ENCODE results near the gene HSD11B1. TPM values are rescaled to one million over a fixed set of nuclear protein-coding genes. Genes with fewer than 3 reads are reported as not detected.

Gene HSD11B1
- total and polyA plus RNA-seq, 2 donors from 2014 or later, result 1.8 to 5.5 TPM

DNA sequence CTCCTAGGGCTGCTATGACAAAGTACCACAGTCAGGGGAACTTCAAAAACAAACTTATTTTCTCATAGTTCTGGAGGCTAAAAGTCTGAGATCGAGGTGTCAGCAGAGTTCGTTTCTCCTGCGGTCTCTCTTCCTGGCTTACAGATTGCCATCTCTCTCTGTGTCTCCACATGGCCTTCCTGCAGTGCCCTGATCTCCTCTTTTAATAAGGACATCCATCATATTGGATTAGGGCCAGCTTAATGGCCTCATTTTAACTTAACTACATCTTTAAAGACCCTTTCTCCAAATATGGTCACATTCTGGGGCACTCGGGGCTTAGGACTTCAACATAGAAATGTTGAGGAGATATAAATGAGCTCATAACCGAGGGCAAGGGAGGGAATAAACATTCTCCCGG lies 67.5 kb downstream of the HSD11B1 start:
- H3K9ac ChIP-seq (ENCODE audit: low read length in 3 of 3), result no peak overlapping the region
- no peaks in the 10 kb centered on the region for H3K9me3 ChIP-seq (ENCODE audit: control insufficient read depth in 2 of 3, insufficient read depth in 1 of 3, low read length in 3 of 3)
- intact Hi-C loops (cut with DNase I), result no loop called here
- DNase-seq (no peak), FAIRE-seq (no peak)
- no peaks in the 10 kb centered on the region for H3K27me3 ChIP-seq (ENCODE audit: control insufficient read depth, insufficient read depth, low read length)
- TF ChIP-seq, protein P1, sequence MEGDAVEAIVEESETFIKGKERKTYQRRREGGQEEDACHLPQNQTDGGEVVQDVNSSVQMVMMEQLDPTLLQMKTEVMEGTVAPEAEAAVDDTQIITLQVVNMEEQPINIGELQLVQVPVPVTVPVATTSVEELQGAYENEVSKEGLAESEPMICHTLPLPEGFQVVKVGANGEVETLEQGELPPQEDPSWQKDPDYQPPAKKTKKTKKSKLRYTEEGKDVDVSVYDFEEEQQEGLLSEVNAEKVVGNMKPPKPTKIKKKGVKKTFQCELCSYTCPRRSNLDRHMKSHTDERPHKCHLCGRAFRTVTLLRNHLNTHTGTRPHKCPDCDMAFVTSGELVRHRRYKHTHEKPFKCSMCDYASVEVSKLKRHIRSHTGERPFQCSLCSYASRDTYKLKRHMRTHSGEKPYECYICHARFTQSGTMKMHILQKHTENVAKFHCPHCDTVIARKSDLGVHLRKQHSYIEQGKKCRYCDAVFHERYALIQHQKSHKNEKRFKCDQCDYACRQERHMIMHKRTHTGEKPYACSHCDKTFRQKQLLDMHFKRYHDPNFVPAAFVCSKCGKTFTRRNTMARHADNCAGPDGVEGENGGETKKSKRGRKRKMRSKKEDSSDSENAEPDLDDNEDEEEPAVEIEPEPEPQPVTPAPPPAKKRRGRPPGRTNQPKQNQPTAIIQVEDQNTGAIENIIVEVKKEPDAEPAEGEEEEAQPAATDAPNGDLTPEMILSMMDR (IDR thresholded peaks at IDR 0.05; ENCODE audit: borderline replicate concordance, extremely low read depth, insufficient read depth), result no peak
- no peaks in the 10 kb centered on the region for H3K36me3 ChIP-seq (ENCODE audit: control insufficient read depth in 2 of 3, insufficient read depth in 3 of 3, low read length in 3 of 3)
- no peak overlapping the region for H3K27ac ChIP-seq (ENCODE audit: low read depth in 2 of 2, low read length in 2 of 2)
- H3K4me1 ChIP-seq (ENCODE audit: control insufficient read depth in 2 of 3, insufficient read depth in 2 of 3, low read depth in 1 of 3, low read length in 3 of 3), result peaks cover 3 to 14% (median 5%) of the 10 kb centered on the region in 3 donors
- no peak overlapping the region for H3K4me3 ChIP-seq (ENCODE audit: low read length in 3 of 3)

DNA sequence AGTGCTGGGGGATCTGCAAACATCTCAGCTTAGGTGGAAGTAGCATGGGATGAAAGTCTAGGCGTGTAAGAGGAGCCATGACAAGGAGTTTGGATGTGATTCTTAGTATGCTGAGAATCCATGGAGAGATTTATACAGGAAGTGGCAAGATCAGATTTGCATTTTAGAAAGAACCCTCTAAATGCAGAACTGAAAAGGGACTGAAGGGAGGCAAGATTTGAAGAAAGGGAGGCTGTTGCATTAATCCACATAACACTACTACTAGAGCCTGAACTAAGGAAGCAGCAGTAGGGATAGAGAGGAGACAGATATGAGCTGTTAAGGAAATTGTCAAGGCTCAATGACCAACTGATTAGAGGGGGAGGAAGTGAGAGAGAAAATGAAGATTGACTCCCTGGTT lies 69.9 kb downstream of the HSD11B1 start:
- Histone ChIP-seq H3K27ac (ENCODE audit: low read depth in 2 of 2, low read length in 2 of 2) (no peak overlapping the region), H3K4me3 (ENCODE audit: low read length in 3 of 3) (no peak overlapping the region), H3K9me3 (ENCODE audit: control insufficient read depth in 2 of 3, insufficient read depth in 1 of 3, low read length in 3 of 3) (no peaks in the 10 kb centered on the region), H3K36me3 (ENCODE audit: control insufficient read depth in 2 of 3, insufficient read depth in 3 of 3, low read length in 3 of 3) (no peaks in the 10 kb centered on the region), H3K27me3 (ENCODE audit: control insufficient read depth, insufficient read depth, low read length) (no peaks in the 10 kb centered on the region), H3K4me1 (ENCODE audit: control insufficient read depth in 2 of 3, insufficient read depth in 2 of 3, low read depth in 1 of 3, low read length in 3 of 3) (peaks cover 0 to 12% (median 3%) of the 10 kb centered on the region in 3 donors), H3K9ac (ENCODE audit: low read length in 3 of 3) (no peak overlapping the region)
- DNase-seq, result no peak
- intact Hi-C loops (cut with DNase I), result no loop called here
- no peak for FAIRE-seq
- TF ChIP-seq, protein P1 (IDR thresholded peaks at IDR 0.05; ENCODE audit: borderline replicate concordance, extremely low read depth, insufficient read depth), result no peak

DNA sequence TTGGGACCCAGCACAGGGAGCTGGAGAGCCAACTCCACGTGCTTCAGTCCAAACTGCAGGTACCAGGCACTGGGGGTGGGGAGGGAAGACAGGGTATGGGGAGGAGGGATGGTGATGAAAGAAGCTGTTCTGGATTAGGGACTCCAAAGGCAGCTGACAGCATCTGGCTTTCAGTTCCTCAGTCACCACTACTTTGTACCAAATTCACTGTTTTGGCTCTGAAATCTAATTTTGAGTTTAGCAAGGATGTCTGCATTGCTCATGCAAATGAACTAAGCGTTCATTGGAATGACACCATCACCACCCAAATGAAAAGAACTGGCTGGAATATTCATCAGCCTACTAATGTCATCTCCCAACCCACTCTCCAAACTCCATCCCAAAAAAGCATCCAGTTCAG lies 71.0 kb downstream of the HSD11B1 start:
- Histone ChIP-seq H3K9ac (ENCODE audit: low read length in 3 of 3) (no peak overlapping the region), H3K9me3 (ENCODE audit: control insufficient read depth in 2 of 3, insufficient read depth in 1 of 3, low read length in 3 of 3) (no peaks in the 10 kb centered on the region), H3K4me1 (ENCODE audit: control insufficient read depth in 2 of 3, insufficient read depth in 2 of 3, low read depth in 1 of 3, low read length in 3 of 3) (peaks cover 3 to 9% (median 7%) of the 10 kb centered on the region in 3 donors), H3K4me3 (ENCODE audit: low read length in 3 of 3) (no peak overlapping the region), H3K27me3 (ENCODE audit: control insufficient read depth, insufficient read depth, low read length) (no peaks in the 10 kb centered on the region), H3K27ac (ENCODE audit: low read depth in 2 of 2, low read length in 2 of 2) (no peak overlapping the region), H3K36me3 (ENCODE audit: control insufficient read depth in 2 of 3, insufficient read depth in 3 of 3, low read length in 3 of 3) (no peaks in the 10 kb centered on the region)
- intact Hi-C loops (cut with DNase I), result no loop called here
- TF ChIP-seq, protein P1 (IDR thresholded peaks at IDR 0.05; ENCODE audit: borderline replicate concordance, extremely low read depth, insufficient read depth), result no peak
- DNase-seq (no peak), FAIRE-seq (no peak)

DNA sequence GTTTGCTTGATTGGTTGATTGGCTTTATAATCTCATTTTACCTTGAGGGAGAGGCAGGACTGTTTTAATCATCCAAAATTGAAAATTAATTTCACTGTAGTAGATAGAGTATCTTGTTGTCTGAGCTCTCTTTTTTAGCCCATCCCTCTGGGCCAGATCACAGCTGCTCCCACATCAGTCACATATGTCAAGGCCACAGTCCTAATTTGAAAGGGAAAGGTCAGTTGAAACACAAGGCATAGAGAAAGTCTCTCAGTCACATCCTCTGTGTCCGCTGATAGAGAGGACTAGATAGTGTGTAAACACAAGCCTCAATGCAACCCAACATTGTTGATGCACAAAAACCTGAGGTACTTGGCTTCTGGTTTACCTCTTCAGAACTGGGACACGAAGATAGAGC lies 72.9 kb downstream of the HSD11B1 start:
- Histone ChIP-seq H3K9ac (ENCODE audit: low read length in 3 of 3) (no peak overlapping the region), H3K27ac (ENCODE audit: low read depth in 2 of 2, low read length in 2 of 2) (no peak overlapping the region), H3K4me1 (ENCODE audit: control insufficient read depth in 2 of 3, insufficient read depth in 2 of 3, low read depth in 1 of 3, low read length in 3 of 3) (peaks cover 0 to 10% (median 3%) of the 10 kb centered on the region in 3 donors), H3K9me3 (ENCODE audit: control insufficient read depth in 2 of 3, insufficient read depth in 1 of 3, low read length in 3 of 3) (no peaks in the 10 kb centered on the region), H3K4me3 (ENCODE audit: low read length in 3 of 3) (no peak overlapping the region), H3K27me3 (ENCODE audit: control insufficient read depth, insufficient read depth, low read length) (no peaks in the 10 kb centered on the region), H3K36me3 (ENCODE audit: control insufficient read depth in 2 of 3, insufficient read depth in 3 of 3, low read length in 3 of 3) (no peaks in the 10 kb centered on the region)
- FAIRE-seq, result no peak
- intact Hi-C loops (cut with DNase I), result no loop called here
- TF ChIP-seq, protein P1 (IDR thresholded peaks at IDR 0.05; ENCODE audit: borderline replicate concordance, extremely low read depth, insufficient read depth), result no peak
- DNase-seq, result no peak
